Suprapubic skin (tissue), 4 donors: Measurements from ENCODE around the gene NACAD.

ENCODE experiments used
- CTCF ChIP-seq, 2 donors: fragments of 200-600 bp in 1 of 2; fragments of 450-650 bp in 1 of 2; sonication (generic) in 1 of 2; IDR thresholded peaks; one replicate each; pipeline ENCODE4 v1.5.1; 2016 to 2019; ENCODE audit warnings: antibody characterized with exemption in 2 of 2, mild to moderate bottlenecking in 1 of 2, moderate library complexity in 1 of 2
- POLR2A ChIP-seq, 2 donors: fragments of 450-650 bp; IDR thresholded peaks; one replicate each; pipeline ENCODE4 v1.6.1; 2017; ENCODE audit warnings: antibody characterized with exemption in 2 of 2, mild to moderate bottlenecking in 2 of 2, moderate library complexity in 2 of 2
- POLR2AphosphoS5 ChIP-seq, 3 donors: sonication (generic); formaldehyde crosslinking; IDR thresholded peaks; one replicate each; pipeline ENCODE4 v1.6.1; 2017; ENCODE audit warnings: antibody characterized with exemption in 3 of 3

GRCh38 chr7:45082031-45082830, 6.5 kb downstream of the NACAD start:
- TF ChIP-seq CTCF (IDR thresholded peaks at IDR 0.05) (no peak), POLR2A (IDR thresholded peaks at IDR 0.05) (no peak), POLR2AphosphoS5 (IDR thresholded peaks at IDR 0.05) (no peak)
